Body of pancreas (tissue), 4 donors: ENCODE results near the gene TSHZ2.

Experiments used
- POLR2A ChIP-seq, 3 donors: fragments of 450-650 bp; IDR thresholded peaks; one replicate each; pipeline ENCODE4 v1.6.1; 2016; ENCODE audit warnings: antibody characterized with exemption in 3 of 3, mild to moderate bottlenecking in 2 of 3
- TF ChIP-seq, protein P1 (sequence below), 7 experiments: fragments of 450-650 bp in 4 of 7; fragments of 200-600 bp in 3 of 7; sonication (generic) in 3 of 7; IDR thresholded peaks; one replicate each; pipeline ENCODE4 v1.5.1; 2016 to 2019; ENCODE audit warnings: antibody characterized with exemption in 7 of 7

DNA sequence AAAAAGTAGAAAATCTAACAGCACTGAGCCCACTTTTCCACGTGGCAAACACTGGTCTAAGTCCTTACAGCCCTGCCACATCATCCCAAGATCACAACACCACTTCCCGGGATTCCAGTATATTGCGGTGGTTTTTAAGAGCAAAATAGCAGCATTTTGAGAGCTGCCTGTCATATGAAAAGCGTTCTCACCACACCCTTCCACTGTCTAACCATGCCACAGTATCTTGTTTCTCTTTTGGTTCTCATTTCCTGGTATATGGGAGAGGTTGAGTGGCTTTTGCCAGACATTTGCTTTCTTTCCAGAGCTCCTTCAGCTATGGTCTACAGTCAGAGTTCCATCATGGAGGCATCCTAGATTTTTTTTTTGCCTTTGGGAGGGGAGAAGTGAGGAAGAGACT is 243.0 kb downstream of the TSHZ2 start:
- TF ChIP-seq, protein P1, sequence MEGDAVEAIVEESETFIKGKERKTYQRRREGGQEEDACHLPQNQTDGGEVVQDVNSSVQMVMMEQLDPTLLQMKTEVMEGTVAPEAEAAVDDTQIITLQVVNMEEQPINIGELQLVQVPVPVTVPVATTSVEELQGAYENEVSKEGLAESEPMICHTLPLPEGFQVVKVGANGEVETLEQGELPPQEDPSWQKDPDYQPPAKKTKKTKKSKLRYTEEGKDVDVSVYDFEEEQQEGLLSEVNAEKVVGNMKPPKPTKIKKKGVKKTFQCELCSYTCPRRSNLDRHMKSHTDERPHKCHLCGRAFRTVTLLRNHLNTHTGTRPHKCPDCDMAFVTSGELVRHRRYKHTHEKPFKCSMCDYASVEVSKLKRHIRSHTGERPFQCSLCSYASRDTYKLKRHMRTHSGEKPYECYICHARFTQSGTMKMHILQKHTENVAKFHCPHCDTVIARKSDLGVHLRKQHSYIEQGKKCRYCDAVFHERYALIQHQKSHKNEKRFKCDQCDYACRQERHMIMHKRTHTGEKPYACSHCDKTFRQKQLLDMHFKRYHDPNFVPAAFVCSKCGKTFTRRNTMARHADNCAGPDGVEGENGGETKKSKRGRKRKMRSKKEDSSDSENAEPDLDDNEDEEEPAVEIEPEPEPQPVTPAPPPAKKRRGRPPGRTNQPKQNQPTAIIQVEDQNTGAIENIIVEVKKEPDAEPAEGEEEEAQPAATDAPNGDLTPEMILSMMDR (IDR thresholded peaks at IDR 0.05), result no peak
- no peak for TF ChIP-seq POLR2A (IDR thresholded peaks at IDR 0.05)
